ENCODE results near the gene POU2AF3.
A peak's percentile ranks its signal among the peaks of the same experiment; 100 is the strongest.

Gene POU2AF3

GRCh38 chr11:111329306-111330204, 31.2 kb downstream of the POU2AF3 start:
- DNase-seq: peak in 1 of 2 donors; percentile 62

- no peak for DNase-seq
Measured at GRCh38 chr11:111330234-111330893, 32.0 kb downstream of the POU2AF3 start.

GRCh38 chr11:111331711-111332479, 33.5 kb downstream of the POU2AF3 start:
- DNase-seq: no peak

- no peak for DNase-seq
Measured at GRCh38 chr11:111334532-111335502, 36.5 kb downstream of the POU2AF3 start.

- no peak for DNase-seq
Measured at GRCh38 chr11:111335549-111335948, 37.2 kb downstream of the POU2AF3 start.

- no peak for DNase-seq
Measured at GRCh38 chr11:111336062-111336461, 37.7 kb downstream of the POU2AF3 start.

GRCh38 chr11:111336582-111337256, 38.4 kb downstream of the POU2AF3 start:
- DNase-seq: no peak

- DNase-seq: no peak
Measured at GRCh38 chr11:111339758-111340388, 41.5 kb downstream of the POU2AF3 start.

- no peak for DNase-seq
Measured at GRCh38 chr11:111342329-111342728, 44.0 kb downstream of the POU2AF3 start.

GRCh38 chr11:111344032-111344431, 45.7 kb downstream of the POU2AF3 start:
- no peak for DNase-seq

- no peak for DNase-seq
Measured at GRCh38 chr11:111347002-111347722, 48.8 kb downstream of the POU2AF3 start.

GRCh38 chr11:111347723-111348115, 49.4 kb downstream of the POU2AF3 start:
- no peak for DNase-seq

GRCh38 chr11:111348147-111348546, 49.8 kb downstream of the POU2AF3 start:
- no peak for DNase-seq

GRCh38 chr11:111349191-111349695, 50.9 kb downstream of the POU2AF3 start:
- no peak for DNase-seq

GRCh38 chr11:111350811-111351210, 52.5 kb downstream of the POU2AF3 start:
- DNase-seq: no peak

- DNase-seq: no peak
Measured at GRCh38 chr11:111351374-111352055, 53.2 kb downstream of the POU2AF3 start.

- DNase-seq: no peak
Measured at GRCh38 chr11:111352231-111352746, 53.9 kb downstream of the POU2AF3 start.

- no peak for DNase-seq
Measured at GRCh38 chr11:111352935-111353710, 54.8 kb downstream of the POU2AF3 start.
